Muscle of back (tissue), 11 donors: Measurements from ENCODE around the gene NRXN3. TPM values are rescaled to one million over a fixed set of nuclear protein-coding genes. Genes with fewer than 3 reads are reported as not detected.

Experiments used
- DNase-seq, 3 donors: peaks; one replicate each; pipeline versions ENCODE4 v3.0.0 to v3.0.0-alpha.2; 2013
- polyA plus RNA-seq, 10 donors: library from polyadenylated mRNA; unstranded; fragments of 120-200 nt; gene quantifications; one replicate each; pipeline ENCODE4 v1.2.1, GENCODE V29; 2013; ENCODE audit not compliant: insufficient read length in 10 of 10

The NRXN3 gene
- polyA plus RNA-seq, 10 donors = 0.39 to 2.5 (median 0.84) TPM

DNA sequence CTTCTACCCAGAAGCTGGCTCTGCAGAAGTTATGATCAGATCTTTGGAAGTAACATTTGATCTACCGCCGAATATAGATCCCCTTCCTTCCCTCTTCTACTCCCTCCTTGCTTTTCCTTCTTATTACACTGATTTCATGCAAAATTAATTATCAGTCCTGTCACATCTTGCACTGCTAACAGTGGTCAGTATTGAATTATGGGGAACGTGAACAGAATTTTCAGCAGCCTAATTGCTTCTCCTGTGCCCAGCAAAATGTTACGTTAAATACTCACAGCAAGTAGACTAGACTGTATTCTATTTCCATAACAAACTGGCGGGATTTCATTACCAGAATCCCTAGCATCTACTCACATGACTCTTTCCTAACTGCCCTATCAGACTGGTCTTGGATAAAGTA lies 1444.3 kb downstream of the NRXN3 start:
- DNase-seq = no peak

DNA sequence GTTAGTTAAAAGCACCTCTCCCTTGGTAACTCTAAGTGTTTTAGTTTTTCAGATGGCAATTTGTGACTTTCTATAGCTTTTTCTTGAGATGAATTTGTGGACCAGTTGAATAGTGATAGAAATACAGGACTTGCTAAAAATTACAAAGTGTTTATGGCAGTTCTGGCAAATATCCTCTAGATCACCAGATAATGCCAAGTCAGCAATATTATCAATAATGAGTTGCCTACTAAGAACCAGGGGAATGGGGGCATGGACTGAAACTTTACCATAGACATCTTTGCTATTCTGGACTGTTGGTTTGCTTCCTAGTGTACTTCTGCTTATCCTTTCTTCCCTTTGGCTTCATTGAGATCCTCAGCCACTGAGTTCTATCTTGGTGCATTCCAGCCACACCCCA lies 1456.9 kb downstream of the NRXN3 start:
- DNase-seq = no peak

DNA sequence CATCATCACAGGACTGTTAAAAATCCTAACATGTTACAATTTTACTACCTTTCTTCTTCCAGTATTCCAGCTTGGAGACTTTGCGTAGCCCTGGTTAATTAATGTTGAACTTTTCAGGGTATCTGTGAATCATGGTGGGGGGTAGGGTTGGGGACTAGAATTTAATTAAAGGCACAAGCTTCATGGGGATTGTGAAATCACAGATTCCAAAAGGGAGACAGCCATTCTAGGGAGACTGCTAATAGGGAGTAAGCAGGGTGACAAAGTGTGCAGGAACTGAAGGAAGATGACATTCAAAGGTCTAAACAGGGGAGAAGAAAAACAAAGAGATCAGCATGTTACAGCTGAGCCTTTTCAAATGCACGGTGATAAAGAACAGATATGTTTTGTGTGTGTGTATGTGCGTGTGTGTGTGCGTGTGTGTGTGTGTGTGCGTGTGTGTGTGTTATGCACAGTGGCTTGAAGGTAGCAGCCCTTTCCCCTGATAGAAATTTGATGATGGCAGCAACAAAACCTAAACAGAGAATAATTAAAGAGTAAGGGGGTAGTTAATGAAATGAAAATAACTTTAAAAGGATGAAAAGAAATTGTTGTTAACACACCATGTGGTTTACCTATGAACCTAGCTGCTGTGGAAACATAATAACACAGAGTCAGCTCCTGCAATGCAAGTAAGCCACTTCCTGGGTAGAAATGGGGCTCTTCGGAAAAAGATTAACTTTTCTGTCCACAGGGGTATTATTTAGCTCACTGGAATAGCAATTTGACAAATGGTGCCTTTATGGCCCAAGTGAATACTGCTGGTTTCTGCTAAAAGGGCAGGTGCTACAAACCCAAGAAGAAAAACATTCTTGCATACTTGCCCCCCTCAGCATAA lies 1459.5 kb downstream of the NRXN3 start:
- no peak for DNase-seq

GRCh38 chr14:79630288-79630960 lies 1460.3 kb downstream of the NRXN3 start:
- DNase-seq = no peak

DNA sequence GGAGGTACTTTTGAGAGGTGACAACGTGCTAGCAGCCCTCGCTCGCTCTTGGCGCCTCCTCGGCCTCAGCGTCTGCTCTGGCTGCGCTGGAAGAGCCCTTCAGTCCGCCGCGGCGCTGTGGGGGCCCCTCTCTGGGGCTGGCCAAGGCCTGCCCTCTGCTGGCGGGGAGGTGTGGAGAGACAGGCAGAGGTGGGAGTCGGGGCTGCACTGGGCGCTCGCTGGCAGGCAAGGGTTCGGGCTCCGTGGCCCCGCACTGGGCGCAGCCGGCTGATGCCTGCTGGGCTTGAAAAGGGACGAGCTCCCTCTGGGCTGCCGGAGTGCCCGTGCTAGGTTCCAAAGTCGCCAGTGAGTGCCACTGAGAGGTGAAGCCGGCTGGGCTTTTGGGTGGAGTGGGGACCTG lies 1461.1 kb downstream of the NRXN3 start:
- DNase-seq = no peak

DNA sequence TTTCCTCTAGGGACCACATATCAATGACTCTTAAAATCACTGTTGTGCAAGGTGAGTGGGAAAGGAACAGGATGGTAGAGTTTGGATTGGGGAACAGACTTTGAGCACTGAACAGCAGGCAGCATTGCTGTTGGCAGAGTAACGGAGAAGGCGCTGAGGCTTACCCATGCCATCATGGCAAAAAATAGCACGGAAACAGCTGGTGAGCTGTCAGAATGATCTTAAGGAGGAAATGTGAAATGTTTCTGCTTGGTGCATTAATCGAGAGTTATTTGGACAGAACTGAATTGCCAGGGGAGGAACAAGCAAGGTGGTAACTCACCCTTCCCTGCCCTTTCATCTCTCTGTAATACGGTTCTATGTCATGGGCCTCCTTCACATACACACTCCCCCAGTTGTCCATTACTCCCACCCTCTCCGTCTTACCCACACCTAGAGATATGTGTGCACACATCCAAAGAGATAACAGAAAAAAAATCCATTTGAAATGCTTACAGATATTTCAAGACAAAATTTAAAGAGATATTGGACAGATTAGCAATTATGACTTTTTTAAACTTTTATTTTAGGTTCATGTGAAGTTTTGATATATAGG lies 1468.6 kb downstream of the NRXN3 start:
- peak; percentile 16 to 29 (median 18) for DNase-seq

- no peak for DNase-seq
Observed at GRCh38 chr14:79639613-79640012, 1469.4 kb downstream of the NRXN3 start.

DNA sequence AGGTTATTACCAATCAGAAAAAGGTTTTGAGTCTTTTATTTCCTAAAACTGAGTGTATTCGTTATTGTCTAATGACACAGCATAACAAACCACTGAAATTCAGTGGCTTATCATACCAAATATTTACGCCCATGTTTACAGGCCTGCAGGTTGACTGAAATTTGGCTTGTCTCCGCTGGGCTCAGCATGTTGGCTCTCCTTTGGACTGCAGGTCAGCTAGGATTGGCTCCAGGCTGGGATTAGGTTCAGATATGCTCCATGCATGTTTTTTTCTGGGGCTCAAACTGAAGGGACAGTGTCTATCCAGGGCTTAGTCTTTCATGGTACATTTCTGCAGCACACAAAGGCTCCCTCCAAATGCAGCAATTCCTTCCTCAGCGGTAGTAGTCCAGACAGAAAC lies 1471.2 kb downstream of the NRXN3 start:
- DNase-seq = no peak

- DNase-seq = no peak
Observed at GRCh38 chr14:79643132-79643531, 1473.0 kb downstream of the NRXN3 start.

DNA sequence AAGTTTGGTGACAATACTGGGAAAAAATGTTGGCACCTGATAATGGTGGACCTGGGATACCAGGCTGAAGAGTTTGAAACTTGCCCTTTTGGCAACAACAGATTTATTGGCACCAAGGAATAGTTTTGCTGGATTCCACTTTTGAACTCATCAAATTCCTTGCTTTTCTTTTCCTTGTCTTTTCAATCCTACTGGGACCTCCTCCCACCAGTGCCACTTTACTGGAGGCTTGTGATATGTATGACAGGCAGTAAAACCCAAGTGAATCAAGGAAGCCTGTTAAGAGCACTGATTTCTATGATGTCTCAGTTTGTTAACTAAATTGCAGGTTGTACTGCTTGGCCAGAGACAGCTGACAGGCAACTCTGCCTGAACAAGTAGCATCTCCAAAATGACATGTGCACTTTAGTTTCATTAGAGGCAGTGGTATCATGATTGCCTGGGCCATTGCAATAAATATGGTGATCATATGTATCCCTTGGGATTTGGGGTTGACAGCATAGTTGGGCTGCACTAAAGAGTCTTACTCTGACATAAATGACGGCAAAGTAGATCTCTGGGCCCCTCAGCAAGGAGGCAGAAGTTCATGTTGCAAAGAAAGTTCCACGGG lies 1475.7 kb downstream of the NRXN3 start:
- DNase-seq = no peak

DNA sequence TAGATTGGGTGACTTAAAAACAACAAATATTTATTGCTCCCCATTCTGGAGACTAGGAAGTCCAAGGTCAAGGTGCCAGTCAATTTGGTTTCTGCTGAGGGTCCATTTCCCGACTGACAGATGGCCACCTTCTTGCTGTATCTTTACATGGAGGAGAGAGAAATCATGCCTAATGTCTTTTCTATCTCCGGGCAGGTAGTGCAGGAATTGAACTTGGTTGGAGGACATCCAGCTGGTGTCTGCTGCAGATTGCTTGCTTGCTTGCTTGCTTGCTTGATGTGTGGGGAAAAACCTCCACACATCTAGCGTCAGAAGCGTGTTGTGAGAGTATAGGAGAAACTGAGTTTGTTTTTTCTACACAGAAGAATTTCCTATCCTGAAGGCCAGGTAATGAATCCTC lies 1479.7 kb downstream of the NRXN3 start:
- DNase-seq = no peak

DNA sequence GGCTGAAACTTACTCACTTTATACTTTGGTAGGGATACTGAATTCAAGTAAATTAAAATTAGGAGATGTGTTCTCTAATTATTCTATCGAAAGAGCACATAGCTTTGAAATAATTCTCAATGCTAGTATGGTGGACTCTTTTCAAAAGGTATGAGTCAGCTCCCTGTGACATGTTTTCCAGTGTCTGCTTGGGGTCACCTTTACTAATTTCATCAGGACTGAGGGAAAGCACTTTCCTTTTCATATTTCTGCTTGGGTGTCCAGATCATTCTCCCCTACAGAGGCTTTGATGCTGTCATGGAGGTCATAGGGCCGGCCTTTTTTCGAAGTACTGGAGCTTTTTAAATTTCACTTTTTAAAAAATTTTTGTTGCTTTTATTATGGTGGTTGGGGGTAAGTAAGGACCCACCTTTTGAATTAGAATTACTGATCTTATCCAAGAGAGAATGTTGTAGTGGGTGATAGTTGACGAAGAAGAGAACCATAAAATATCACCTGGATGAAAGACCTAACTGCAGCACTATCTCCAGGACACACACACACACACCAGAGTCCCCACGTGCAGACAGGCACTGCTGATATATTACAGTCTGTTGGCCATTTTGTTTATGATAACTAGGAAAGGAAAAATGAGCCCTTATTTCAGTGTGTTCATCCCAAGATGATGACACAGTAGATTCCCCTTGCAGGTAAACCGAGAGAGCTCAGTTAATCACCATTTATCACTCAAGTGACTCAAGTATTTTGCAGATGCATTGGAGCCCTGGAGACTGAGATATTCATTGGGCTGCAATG lies 1482.5 kb downstream of the NRXN3 start:
- DNase-seq = no peak

DNA sequence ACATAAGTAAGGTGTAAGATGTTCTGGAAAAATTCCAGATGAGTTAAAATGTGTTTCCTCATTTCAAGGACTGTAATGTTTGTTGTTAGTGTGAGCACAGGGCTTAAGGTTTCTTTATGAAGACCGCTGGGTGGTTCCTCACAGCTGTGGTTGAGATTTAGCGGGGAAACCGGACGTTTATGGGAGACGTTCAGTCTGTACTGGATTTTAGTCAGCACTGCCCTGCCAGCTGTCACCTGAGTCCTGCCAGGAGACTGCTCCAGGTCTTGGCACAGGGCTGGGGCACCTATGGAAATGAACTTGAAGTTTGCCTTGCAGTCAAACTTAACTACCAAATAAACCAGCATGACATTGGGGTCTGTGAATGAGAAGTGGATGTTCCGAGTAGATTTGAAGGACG lies 1485.9 kb downstream of the NRXN3 start:
- DNase-seq = peak in 1 of 3 donors; percentile 6

GRCh38 chr14:79656496-79656895 lies 1486.3 kb downstream of the NRXN3 start:
- DNase-seq = no peak

DNA sequence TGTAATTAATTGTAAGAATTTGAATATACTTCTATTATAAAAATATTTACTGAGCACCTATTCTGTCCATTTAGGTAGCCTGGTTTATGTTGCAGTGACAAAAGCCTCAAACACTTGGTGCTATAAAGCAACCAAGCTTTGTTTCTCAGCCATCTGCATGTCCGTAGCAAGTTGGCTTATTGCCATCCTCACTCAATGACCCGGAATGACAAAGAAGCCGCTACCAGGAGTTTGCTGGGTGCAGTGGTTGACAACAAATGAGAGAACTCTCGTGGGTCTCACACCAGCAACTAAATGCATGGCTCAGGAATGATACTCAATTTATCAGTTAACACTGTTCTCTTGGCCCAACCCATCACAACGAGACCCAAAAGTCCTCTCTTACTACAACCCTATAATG lies 1488.0 kb downstream of the NRXN3 start:
- no peak for DNase-seq

DNA sequence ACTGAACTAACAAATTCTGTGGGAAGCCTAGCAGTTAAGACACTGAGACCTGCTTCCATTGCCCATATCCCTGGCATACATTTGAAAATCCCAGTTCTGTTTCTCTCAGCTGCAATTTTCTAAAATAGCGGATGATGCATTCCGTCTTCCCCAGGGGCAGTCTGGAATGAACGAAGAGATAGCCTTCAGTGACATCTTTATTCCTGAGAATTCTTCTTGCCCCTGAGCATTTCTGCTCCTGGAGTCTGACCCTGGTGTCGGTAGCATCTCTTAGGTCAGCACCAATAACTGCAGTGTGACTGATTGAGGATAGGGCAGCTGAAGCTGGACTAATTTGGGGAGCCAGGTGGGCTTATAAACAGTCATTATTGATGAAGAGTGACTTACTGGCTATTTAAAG lies 1488.6 kb downstream of the NRXN3 start:
- DNase-seq = no peak

DNA sequence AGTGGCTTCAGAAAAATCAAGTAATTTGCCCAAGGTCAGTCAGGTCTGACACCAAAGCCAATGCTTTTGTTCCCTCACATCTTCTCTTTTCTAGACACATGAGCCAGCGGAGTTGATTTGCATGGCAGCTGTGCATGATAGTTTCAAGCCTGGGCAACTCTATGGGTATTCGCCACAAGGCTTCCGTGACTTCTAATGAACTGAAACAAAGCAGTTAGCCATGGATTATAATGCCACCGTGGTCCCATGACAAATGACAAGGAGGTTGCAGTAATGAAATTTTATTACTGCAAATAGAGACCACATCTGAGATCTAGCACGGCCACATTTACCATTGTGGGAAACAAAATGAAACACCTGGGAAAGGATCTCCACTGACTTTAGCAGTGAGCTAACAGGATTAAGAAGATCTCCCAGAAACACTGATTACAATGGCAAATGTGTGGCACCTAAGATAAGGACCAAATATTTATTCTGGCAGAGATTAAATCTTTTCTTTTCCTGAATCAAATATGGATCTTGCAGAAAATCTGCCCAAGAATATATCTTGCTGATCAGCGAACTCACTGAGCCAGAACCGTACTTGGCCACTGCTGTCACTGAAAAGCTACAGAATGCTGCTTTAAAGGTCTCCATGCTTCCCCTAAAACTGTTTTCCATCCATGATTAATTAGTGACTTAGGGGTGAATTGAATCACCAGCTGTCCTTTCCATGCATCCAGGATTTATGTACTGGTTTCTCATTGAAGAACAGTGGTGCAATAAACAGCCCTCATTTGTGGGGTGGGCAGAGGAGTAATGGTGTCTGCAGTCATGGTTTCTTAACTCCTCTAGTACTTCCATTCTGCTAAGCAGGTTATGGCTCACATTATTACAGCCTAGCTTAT lies 1490.1 kb downstream of the NRXN3 start:
- DNase-seq = peak in 2 of 3 donors; percentile 10

DNA sequence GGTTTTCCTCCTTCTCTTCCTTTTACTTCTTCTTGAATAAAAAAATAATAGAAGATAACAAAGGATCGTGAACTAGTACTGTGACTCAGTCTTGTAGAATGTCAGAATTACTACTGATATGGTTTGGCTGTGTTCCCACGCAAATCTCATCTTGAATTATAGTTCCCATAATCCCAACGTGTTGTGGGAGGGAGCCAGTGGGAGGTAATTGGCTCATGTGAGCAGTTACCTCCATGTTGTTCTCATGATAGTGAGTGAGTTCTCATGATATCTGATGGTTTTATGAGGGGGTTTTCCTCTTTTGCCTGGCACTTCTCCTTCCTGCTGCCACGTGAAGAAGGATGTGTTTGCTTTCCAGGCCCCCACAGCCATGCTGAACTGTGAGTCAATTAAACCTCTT lies 1491.6 kb downstream of the NRXN3 start:
- no peak for DNase-seq

DNA sequence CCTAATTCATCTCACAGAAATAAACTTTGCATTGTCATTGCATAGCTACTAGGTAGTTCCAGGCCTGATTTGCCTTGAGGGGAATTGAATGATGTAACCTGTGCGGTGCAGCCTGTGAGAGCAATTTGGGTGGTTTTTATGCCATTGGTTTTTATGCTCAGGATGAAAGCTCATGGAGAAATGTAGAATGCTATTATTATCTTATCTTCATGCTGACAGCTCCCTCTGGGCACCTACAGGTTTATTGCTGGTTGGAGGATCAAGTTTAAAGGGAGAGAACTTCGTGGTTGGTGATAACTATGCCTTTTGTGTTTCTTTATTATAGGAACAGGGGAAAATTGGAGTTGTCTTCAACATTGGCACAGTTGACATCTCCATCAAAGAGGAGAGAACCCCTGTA lies 1493.3 kb downstream of the NRXN3 start:
- DNase-seq = no peak

DNA sequence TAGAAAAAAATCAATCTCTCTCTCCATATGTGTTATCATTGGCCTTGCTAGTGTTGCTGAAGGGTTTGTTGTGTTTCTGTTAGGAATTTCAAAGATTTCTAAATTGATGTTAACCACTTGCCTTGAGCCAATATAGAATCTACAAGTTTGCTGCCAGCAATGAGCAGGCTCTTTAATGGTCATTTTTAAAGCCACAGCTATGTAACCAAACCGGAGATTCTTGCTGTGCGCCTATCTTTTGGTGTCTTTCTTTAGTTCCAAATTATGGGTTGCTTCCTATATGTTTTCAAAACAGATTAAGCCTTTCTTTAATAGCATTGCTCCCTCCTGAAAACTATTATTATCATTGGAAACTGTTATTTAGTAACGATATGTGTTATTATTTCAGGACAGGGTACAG lies 1495.4 kb downstream of the NRXN3 start:
- no peak for DNase-seq

DNA sequence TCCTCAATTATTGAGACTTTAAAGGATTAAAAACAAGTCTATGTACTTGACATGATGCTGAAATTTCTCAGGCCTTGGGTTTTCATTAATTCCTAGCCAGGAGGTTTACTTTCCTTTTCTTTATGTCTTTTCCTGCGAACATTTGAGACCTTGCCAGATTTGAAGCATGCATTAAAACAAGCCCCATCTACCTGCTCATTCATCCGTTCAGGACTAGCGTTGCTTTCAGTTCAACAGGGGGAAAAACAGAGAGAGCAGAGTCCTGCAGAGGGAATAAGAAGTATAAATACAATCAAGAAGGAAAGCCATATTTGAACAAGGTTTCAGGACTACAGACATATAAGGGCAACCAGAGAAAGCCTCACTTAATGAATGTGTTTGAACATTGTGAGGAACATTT lies 1498.8 kb downstream of the NRXN3 start:
- no peak for DNase-seq
